IPS-18a (cell line): ENCODE measurements around the gene DCC.

Experiments used
- H3K27ac ChIP-seq: one replicate; pipeline ENCODE4 v1.5.1; 2013; ENCODE audit warnings: low read length
- H3K27me3 ChIP-seq: one replicate; pipeline ENCODE4 v1.6.1; 2013; ENCODE audit warnings: mild to moderate bottlenecking, low read length; ENCODE audit not compliant: control insufficient read depth, insufficient read depth
- H3K36me3 ChIP-seq: one replicate; pipeline ENCODE4 v1.6.1; 2013; ENCODE audit warnings: low read depth, low read length; ENCODE audit not compliant: control insufficient read depth
- H3K4me1 ChIP-seq: one replicate; pipeline ENCODE4 v1.6.1; 2013; ENCODE audit warnings: low read depth, low read length; ENCODE audit not compliant: control insufficient read depth
- H3K4me3 ChIP-seq: one replicate; pipeline ENCODE4 v1.5.1; 2013; ENCODE audit warnings: low read length
- H3K9ac ChIP-seq: one replicate; pipeline ENCODE4 v1.6.1; 2013; ENCODE audit warnings: mild to moderate bottlenecking, low read length, moderate library complexity
- H3K9me3 ChIP-seq: one replicate; pipeline ENCODE4 v1.6.1; 2013; ENCODE audit warnings: low read depth, low read length; ENCODE audit not compliant: control insufficient read depth

Gene DCC

DNA sequence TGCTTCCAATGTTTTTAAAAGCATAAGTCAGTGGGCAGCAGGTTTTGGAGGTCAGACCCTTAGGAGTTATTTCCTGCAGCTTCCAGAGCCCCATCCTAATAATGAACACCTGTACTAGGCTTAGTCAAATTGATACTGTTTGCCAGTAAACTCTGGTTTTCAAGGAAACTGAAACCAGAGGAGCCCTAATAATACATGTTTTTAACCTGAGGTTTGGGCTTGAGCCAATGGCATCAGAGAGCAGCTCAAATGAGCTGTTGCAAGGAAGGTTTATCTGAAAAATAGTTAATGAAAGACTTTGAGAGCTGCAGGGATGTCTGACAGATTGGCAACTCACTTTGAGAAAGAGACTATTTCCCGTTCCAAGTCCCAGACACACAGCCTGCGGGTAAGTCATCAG lies 54.6 kb downstream of the DCC start:
- Histone ChIP-seq H3K4me3 (no peak overlapping the region), H3K27ac (no peak overlapping the region), H3K4me1 (no peaks in the 10 kb centered on the region), H3K9me3 (no peaks in the 10 kb centered on the region), H3K9ac (no peak overlapping the region), H3K27me3 (no peaks in the 10 kb centered on the region), H3K36me3 (no peaks in the 10 kb centered on the region)

DNA sequence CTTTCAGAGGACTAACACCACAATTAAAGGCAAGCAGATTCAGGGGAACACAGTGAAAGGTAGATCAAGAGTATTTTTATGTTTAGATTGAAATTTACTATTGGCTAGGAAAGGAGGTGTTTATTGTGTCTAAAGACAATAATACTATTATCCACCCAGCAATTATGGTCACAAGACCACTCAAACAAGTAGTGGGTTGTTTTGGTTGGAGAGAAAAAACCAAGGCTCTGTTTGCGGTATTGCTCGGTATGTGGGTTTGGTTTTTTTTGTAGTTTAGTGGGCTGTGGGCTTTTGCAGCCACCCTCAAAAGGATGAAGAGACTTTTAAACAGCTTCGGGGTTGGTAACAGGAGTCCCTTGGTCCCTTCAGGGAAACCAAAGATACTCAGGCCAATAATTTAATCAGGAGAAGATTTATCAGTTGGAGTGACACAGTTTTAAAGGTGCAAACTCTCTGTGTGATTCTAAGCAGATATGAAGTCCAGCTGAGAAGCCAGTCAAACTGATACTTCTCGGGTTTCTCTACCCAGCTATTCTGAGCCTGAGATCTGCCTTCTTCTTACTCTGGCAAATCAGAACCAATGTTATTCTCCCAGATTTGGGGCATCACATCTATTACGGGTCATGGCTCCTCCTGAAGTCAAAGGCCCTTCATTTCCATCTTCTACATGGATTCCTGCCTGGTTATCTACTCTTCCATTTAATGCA lies 55.3 kb downstream of the DCC start:
- Histone ChIP-seq H3K9me3 (no peaks in the 10 kb centered on the region), H3K4me1 (no peaks in the 10 kb centered on the region), H3K9ac (no peak overlapping the region), H3K36me3 (no peaks in the 10 kb centered on the region), H3K4me3 (no peak overlapping the region), H3K27ac (no peak overlapping the region), H3K27me3 (no peaks in the 10 kb centered on the region)

DNA sequence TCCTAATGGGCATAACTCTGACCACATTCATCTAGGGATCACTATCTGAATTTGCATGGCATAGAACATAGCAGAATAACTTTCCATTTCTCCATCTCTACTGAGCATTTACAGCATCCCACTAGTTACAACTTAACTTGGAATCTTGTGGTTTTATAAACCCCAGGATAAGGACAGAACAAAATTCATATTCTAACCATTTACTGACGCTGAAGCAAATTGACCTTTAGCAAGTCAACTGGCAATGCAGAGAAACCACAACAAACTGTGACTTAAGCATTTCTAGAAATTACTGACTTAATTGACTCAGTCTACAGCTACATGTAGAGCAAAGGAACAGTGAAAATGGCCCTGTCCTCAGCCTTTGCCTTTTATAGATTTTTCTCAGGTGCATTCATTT lies 61.2 kb downstream of the DCC start:
- Histone ChIP-seq H3K27ac (no peak overlapping the region), H3K36me3 (no peaks in the 10 kb centered on the region), H3K4me3 (no peak overlapping the region), H3K9ac (no peak overlapping the region), H3K9me3 (no peaks in the 10 kb centered on the region), H3K4me1 (no peaks in the 10 kb centered on the region), H3K27me3 (no peaks in the 10 kb centered on the region)

DNA sequence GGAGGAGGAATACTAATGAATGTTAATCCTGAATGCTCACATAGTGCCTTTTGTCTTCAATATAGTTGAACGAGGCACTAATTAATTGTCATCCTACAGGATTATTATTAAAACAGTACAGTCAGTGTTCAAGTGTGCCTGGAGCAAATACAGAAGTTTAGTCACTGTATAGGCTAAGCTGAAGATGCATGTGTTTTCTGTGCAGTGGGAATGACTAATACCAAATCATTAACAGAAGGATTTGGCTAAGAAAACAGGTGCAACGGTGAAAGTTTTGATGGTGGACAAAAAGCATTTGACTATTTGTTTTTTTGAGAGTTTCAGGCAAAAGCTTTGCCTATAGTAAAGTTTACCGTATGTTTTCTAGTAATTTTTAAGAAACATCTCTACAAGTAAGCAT lies 62.8 kb downstream of the DCC start:
- no peak overlapping the region for H3K27ac ChIP-seq
- H3K9ac ChIP-seq, result no peak overlapping the region
- H3K27me3 ChIP-seq, result no peaks in the 10 kb centered on the region
- no peaks in the 10 kb centered on the region for H3K4me1 ChIP-seq
- H3K9me3 ChIP-seq, result no peaks in the 10 kb centered on the region
- no peaks in the 10 kb centered on the region for H3K36me3 ChIP-seq
- no peak overlapping the region for H3K4me3 ChIP-seq

DNA sequence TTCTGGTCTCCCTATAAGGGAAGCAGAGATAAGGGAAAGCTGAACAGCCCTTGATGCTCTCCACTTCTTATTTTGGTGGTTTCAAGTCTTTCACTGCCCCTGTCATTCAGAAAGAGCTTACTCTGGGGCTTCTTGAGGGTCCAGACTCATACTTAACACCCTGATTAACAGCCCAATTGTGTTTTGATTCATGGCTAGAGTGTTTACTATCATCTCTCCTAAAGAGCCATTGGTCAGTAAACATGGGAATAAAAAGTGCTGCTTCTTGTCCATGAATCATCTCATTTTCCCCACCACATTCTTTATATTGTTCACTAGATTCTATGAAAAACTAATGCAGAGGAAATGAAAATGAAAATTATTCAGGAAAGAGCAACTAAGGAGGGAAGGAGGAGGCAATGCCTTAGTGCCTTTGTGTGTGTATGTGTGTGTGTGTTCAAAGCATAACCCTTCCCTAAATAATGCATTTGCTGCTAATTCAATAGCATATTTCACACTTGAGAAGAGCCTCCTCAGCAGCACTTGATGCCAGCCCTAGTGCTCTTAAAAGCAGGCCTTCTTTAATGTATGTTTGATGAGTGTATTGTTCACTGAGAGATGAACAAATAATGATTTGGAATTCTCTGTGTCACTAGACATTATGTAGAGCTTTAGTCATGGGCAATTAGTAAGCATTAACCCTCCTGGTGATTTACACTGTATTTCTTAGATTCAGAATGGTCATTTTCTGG lies 63.5 kb downstream of the DCC start:
- Histone ChIP-seq H3K4me1 (no peaks in the 10 kb centered on the region), H3K27ac (no peak overlapping the region), H3K36me3 (no peaks in the 10 kb centered on the region), H3K27me3 (no peaks in the 10 kb centered on the region), H3K9ac (no peak overlapping the region), H3K4me3 (no peak overlapping the region), H3K9me3 (no peaks in the 10 kb centered on the region)

DNA sequence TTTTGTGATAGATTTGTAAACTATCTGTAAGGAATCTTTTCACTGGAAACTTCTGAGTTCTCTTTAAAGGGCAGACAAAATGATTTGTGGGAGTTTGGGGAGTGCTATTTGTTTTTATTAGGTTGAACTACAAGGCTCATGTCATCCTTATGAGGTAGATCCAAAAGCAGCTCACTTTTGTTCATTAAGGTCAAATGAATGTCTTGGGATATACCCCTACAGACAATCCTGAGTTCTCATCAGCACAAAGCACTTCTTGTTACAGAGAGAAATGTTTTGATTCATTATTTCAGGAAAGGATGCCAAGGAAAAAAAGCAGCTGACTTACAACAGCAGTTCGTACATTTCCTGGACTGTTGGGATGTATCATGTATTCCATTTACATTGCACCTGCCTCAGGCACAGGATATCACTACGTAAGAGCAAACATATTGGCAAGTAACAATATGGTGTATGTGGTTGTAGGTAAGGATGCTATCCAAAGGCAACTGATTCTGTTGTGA lies 68.9 kb downstream of the DCC start:
- H3K27ac ChIP-seq, result no peak overlapping the region
- H3K4me3 ChIP-seq, result no peak overlapping the region
- H3K36me3 ChIP-seq, result no peaks in the 10 kb centered on the region
- H3K4me1 ChIP-seq, result no peaks in the 10 kb centered on the region
- no peaks in the 10 kb centered on the region for H3K27me3 ChIP-seq
- no peaks in the 10 kb centered on the region for H3K9me3 ChIP-seq
- no peak overlapping the region for H3K9ac ChIP-seq

DNA sequence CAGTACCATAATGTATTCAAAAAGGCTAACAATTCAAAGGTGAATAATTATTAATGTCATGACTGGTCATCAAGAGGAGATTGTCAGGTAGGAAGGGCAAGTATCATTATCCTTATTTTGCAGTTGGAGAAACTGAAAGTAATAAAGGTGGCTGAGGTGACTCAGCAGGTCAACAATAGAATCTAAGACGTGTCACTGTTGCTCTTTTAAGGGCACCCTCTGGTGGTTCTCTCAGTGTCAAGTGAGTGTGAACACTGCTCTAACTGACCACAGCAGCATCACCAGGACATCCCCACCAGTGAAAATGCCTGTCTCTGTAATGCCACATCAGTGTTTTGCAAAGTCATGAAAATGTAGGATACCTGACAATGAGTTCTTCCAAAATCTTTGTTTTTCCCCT lies 69.7 kb downstream of the DCC start:
- Histone ChIP-seq H3K27ac (no peak overlapping the region), H3K4me3 (no peak overlapping the region), H3K9me3 (no peaks in the 10 kb centered on the region), H3K27me3 (no peaks in the 10 kb centered on the region), H3K36me3 (no peaks in the 10 kb centered on the region), H3K9ac (no peak overlapping the region), H3K4me1 (no peaks in the 10 kb centered on the region)

DNA sequence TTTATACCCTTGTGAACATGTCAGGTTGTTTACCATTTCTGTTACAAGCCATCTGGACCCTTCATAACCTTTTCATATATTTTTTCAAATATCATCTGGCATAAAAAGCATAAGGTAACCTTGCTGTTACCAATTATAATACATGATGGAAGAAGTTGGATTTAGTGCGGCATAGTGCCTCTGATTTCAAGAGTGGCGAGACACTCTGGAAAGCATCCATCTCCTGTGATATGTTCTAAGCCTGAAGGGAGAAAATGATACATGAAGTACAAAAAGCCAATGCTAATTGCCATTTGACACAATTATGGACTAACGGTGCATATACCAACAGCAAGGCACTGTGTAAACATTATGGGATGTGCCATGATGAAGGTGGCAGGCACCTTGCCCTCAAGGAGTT lies 75.1 kb downstream of the DCC start:
- H3K4me1 ChIP-seq, result no peaks in the 10 kb centered on the region
- H3K27ac ChIP-seq, result no peak overlapping the region
- H3K27me3 ChIP-seq, result no peaks in the 10 kb centered on the region
- H3K9ac ChIP-seq, result no peak overlapping the region
- H3K36me3 ChIP-seq, result no peaks in the 10 kb centered on the region
- no peaks in the 10 kb centered on the region for H3K9me3 ChIP-seq
- H3K4me3 ChIP-seq, result no peak overlapping the region

DNA sequence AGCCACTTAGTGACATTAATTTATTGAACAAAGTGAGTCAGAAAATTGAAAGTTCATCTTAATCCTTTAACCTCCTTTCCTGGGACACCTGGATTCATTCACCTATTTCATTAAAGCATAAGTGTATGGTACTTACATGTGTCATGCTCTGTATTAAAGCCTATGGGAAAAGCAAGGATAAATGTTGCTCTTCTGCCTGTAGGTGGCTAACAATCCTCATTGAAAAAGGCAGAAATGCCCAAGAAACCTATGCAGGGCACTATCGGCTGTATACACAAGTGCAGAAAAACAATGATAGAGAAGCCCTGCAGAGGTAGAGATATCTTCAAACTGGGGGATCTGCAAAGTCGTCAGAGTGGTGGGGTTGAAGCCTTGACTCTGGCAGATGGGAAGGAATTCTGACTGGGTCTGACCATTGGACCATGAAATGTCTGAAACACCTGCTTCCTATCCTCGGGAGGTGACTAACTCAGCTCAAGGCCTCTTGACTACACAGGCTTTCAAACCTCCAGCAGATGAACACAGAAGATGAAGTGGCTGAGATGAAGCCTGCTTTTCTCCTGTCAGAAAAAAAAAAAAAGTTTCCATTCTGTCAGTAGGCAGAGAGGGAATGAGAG lies 83.1 kb downstream of the DCC start:
- Histone ChIP-seq H3K27ac (no peak overlapping the region), H3K9ac (no peak overlapping the region), H3K4me3 (no peak overlapping the region), H3K9me3 (no peaks in the 10 kb centered on the region), H3K36me3 (no peaks in the 10 kb centered on the region), H3K27me3 (no peaks in the 10 kb centered on the region), H3K4me1 (no peaks in the 10 kb centered on the region)

DNA sequence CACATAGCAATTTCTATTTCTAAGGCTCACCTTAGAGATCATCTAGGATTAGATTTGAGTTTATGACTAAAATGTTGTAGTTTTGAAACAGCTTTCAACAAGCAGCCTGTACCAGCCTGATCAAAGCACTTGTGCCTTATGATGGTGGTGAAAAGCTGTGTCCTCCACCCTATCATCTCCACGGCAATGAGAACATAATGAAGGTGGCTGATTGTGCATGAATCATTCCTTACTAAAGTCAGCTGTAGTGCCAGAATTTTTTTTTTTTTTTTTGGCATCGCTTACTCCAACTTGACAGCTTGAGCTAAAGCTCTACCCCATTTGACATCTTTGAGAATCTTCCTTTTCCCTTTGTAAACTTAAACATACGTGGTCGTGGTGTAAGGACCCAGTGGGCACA lies 86.0 kb downstream of the DCC start:
- Histone ChIP-seq H3K27ac (no peak overlapping the region), H3K36me3 (no peaks in the 10 kb centered on the region), H3K4me3 (no peak overlapping the region), H3K9me3 (no peaks in the 10 kb centered on the region), H3K27me3 (no peaks in the 10 kb centered on the region), H3K4me1 (no peaks in the 10 kb centered on the region), H3K9ac (no peak overlapping the region)

DNA sequence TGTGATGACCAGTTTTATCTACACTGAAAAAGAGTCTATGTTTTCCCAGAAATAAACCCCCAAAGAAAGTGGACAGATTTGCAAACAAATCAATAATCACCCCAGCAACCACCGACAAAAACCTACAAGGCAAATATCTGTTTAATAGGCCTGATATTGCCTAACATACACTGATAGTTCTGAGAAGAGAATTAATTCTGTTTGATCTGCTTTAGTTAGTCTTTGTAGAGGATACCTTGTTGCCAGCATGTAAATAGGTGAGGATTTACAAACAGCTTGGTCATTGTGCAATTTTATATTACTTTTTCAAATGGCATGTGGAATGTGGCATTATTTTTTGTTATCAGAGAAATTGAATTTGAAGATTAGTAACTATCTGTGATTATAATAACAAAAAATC lies 86.5 kb downstream of the DCC start:
- no peaks in the 10 kb centered on the region for H3K36me3 ChIP-seq
- no peaks in the 10 kb centered on the region for H3K4me1 ChIP-seq
- H3K9ac ChIP-seq, result no peak overlapping the region
- H3K4me3 ChIP-seq, result no peak overlapping the region
- no peaks in the 10 kb centered on the region for H3K9me3 ChIP-seq
- no peaks in the 10 kb centered on the region for H3K27me3 ChIP-seq
- no peak overlapping the region for H3K27ac ChIP-seq
